Measurements from ENCODE around the gene DEDD.

The DEDD gene

GRCh38 chr1:161163793-161164192 lies 31.3 kb upstream of the DEDD start:
- DNase-seq (ENCODE audit: low read depth in 2 of 2) = no peak

DNA sequence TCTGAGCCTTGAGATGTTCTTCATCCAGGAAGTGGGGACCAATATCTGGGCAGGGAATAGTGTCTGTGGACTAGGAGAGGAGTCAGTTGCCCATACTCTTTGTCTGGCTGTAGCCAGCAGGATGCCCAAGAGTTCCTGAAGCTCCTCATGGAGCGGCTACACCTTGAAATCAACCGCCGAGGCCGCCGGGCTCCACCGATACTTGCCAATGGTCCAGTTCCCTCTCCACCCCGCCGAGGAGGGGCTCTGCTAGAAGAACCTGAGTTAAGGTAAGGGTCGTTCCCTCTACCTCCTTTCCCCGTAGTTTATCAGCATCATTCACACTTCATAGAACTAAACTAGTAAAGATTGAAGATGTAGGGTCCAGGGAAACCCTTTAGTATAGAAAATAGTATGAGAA lies 30.3 kb upstream of the DEDD start:
- DNase-seq (ENCODE audit: low read depth in 2 of 2) = no peak

DNA sequence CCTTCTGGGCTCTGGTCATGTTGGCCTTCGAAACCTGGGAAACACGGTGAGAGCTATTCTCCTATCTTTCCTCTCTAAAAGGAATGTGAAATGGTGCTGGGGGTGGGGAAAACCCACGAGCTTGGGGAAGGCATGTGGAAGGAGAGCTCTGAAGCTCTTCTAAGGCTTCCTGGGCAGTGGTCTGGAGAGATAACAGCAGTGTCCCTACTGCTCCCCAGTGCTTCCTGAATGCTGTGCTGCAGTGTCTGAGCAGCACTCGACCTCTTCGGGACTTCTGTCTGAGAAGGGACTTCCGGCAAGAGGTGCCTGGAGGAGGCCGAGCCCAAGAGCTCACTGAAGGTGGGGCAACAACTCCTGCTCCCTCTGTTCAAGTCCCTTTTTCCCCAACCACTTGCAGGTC lies 29.6 kb upstream of the DEDD start:
- DNase-seq (ENCODE audit: low read depth in 2 of 2) = no peak

DNA sequence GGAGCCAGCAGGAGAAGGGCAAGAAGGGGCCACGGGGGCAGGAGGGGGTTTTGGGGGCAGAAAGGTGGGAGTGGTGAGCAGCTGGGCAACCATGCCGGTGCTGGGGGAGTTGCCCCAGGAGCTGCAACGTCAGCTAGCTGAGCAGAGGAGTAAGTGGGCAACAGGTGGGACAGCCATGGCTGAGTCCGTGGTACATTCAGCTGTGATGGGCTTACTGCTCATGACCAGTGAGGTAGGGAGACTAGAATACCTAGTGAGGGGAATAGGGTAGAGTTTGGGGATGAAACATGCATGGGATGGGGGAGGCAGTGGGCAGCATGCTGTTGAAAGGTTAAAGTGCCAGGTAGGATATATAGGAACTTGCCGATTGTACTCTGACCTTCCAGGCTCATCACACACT lies 29.2 kb upstream of the DEDD start:
- no peak for DNase-seq (ENCODE audit: low read depth in 2 of 2)

DNA sequence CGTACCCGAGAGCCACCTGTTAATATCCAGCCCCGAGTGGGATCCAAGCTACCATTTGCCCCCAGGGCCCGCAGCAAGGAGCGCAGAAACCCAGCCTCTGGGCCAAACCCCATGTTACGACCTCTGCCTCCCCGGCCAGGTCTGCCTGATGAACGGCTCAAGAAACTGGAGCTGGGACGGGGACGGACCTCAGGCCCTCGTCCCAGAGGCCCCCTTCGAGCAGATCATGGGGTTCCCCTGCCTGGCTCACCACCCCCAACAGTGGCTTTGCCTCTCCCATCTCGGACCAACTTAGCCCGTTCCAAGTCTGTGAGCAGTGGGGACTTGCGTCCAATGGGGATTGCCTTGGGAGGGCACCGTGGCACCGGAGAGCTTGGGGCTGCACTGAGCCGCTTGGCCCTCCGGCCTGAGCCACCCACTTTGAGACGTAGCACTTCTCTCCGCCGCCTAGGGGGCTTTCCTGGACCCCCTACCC lies 28.2 kb upstream of the DEDD start:
- no peak for DNase-seq (ENCODE audit: low read depth in 2 of 2)

DNA sequence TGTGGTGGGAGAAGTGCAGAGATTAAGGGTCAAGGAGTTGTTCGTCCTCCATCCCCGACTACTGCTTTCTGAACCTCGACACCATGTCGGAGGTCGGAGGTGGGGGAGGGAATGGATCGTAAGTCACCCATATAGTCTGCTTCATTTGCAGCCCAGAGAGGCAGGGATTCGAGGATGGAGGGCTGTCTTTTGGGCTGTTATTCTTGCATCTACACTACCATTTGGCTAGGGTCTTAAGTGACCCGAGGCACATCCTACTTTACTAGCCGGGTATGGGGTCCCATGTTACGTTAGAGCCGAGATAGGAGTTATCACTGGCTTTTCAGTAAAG lies 27.4 kb upstream of the DEDD start:
- DNase-seq (ENCODE audit: low read depth in 2 of 2) = no peak

- peak; percentile 87 to 89 for DNase-seq (ENCODE audit: low read depth in 2 of 2)
Observed at GRCh38 chr1:161159087-161159912, 26.8 kb upstream of the DEDD start, which contains the start of gene USP21. Gene USP21, plus strand, starts transcription at chr1:161159500. Its CDS starts 1,141 bp downstream, at chr1:161160641.

- DNase-seq (ENCODE audit: low read depth in 2 of 2) = no peak
Observed at GRCh38 chr1:161158316-161159010, 26.0 kb upstream of the DEDD start.

DNA sequence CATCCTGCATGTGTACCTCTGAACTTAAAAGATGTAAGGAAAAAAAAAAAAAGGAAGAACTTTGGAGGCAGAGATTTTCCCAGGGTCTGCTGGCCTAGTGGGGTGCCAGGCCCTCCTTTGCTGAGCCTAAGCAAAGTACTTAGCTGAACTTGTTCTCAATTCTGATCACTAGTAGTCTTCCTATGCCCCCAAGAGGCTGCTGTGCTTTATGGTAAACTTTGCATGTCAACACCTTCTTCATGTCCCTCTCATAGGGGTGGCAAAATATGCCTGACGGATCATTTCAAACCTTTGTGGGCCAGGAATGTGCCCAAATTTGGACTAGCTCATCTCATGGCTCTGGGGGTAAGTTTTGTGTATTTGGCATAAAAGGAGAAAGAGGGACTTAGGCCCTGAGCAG lies 25.4 kb upstream of the DEDD start:
- DNase-seq (ENCODE audit: low read depth in 2 of 2) = no peak

DNA sequence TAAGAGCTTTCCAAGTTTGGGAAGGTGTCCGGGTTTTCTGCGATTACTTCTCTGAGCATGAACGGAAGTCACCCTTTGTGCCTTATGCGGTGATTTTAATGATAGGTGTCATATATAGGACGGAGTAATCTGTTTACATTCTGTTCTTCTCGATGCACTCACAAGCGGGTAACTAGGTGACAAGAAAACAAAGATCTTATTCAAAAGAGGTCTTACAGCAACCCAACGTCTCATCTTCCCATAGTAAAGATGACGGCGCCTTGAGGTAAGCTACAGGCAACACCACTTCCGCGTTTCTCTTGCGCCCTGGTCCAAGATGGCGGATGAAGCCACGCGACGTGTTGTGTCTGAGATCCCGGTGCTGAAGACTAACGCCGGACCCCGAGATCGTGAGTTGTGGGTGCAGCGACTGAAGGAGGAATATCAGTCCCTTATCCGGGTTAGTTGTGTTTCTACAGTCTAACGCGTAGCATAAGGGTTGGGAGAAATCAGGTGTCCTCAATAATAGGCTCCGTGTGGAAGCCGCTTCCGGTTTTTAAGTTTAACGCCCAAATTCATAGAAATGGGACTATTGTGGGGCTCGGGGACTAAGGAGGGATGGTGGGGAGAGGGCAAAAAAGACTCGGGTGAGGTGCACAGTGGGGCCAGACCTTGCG lies 21.3 kb upstream of the DEDD start, which contains the start of gene UFC1:
Gene UFC1, plus strand, starts transcription at position 297 of the 656 bp plus-strand sequence. Its CDS starts 20 bp downstream, at position 317.
- peak; percentile 61 to 68 for DNase-seq (ENCODE audit: low read depth in 2 of 2)

GRCh38 chr1:161153176-161153575 lies 20.7 kb upstream of the DEDD start:
- DNase-seq (ENCODE audit: low read depth in 2 of 2) = no peak

DNA sequence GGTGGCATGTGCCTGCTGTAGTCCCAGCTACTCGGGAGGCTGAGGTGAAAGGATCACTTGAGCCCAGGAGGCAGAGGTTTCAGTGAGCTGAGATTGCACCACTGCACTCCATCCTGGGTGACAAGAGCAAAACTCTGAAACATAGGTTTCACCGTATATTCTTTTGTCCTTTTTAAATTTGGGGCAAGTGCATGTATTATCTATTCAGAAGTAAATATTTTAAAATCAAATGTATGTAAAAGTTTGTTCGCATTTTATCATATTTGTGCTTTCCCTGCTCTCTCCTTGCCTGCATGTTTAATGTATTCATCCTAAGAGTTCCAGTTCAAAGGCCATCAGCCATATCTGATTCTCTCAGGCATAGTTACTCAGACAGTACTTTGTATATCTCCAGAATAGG lies 13.4 kb upstream of the DEDD start:
- DNase-seq (ENCODE audit: low read depth in 2 of 2) = no peak

DNA sequence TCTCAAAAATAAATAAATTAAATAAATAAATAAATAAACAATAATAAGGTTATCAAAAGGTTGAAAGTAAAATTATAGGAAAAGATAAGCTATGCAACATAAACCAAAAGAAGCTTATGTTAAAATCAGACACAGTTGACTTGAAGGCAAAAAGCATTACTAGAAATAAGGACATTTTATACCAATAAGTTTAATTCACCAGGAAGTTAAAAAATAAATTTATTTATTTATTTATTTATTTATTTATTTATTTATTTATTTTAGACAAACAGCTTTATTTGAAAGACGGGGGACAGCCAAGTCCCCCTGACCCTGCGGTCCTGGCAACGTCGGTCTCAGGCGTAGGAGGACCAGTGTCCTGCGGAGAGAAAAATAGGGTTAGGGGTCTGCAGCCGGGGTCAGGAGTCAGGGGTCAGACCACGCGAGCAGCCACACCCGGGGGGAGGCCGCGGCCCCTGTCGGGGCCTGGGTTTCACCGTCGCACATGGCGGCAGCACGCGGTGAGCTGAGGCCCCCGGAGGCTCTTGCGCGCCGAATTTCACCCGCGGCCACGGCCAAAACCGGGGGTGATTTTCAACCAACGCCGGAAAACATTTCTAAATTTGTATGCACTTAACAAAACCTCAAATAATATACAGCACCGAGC lies 8.4 kb upstream of the DEDD start:
- no peak for DNase-seq (ENCODE audit: low read depth in 2 of 2)

- no peak for DNase-seq (ENCODE audit: low read depth in 2 of 2)
Observed at GRCh38 chr1:161139766-161140165, 7.3 kb upstream of the DEDD start.

DNA sequence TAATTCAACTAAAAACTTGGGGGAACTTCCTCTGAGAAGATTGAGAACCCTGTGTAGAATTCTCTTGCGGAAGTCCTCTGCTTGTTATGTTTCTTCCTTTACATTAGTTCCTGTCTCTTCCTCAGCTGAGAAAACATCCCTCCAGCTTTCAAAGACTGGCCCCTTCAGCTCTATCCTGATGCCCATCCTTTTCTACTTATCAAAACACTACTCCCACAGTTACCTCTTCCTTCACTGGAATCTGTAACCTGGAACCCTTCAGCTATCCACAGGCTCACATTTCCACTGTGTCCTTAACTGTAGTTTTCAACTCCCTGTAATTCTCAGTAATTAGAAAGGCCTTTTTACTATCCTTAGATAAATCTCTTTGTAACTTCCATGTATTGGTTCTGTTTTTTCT lies 6.0 kb upstream of the DEDD start:
- DNase-seq (ENCODE audit: low read depth in 2 of 2) = no peak

DNA sequence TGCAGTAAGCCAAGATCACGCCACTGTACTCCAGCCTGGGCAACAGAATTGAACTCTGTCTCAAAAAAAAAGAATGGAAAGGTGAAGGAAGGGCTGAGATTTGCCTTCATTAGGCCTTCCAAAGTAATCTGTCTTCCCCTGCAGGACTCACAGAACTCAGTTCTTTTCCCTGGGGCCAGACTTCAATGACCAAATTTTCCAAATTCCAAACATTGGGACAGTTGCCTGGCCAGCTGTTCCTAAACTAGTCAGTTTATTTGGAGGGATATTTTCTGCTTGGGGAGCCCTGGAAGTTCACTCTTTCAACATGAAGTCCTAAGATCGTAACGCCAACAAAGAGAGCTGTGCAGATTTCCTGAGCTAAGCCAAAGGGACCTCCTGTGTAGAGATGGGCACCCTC lies 5.4 kb upstream of the DEDD start:
- DNase-seq (ENCODE audit: low read depth in 2 of 2) = no peak

- DNase-seq (ENCODE audit: low read depth in 2 of 2) = no peak
Observed at GRCh38 chr1:161133220-161133740, 813 bp upstream of the DEDD start.

GRCh38 chr1:161131523-161132409 lies 701 bp downstream of the DEDD start:
- no peak for DNase-seq (ENCODE audit: low read depth in 2 of 2)

GRCh38 chr1:161130266-161130665 lies 2.2 kb downstream of the DEDD start:
- no peak for DNase-seq (ENCODE audit: low read depth in 2 of 2)

DNA sequence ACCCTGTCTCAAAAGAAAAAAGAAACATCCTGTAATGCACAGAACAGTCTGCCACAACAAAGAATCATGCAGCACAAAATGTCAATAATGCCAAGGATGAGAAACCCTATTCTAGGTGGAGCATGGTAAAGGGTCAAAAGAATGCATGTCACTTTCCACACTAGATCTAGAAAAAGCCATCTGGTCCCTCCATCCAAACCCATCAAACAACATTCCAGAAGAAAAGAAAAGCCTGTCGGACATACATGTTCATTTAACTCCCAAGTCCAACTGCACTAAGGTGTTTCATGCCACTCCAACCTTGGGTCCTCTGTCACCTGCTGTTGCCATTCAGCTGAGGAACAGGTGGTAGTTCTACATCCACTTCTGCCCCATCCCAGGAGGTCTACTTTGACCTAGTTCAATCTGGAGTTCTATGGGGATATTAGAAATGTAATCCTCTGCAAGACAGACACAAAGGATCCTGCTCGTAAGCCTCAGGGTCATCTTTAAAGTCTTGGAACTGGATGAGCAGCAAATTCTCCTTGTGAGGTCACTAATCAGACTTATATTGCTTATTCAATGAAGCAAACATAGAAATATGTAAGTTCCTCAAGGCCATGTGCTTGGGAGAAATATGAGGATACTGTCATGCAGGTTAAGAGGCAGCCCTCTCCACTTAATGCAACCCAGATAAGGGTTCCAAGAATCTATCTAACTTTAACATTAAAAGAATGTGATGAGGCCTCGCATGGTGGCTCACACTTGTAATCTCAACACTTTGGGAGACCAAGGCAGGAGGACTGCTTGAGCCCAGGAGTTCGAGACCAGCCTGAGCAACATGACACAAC lies 3.7 kb downstream of the DEDD start:
- DNase-seq (ENCODE audit: low read depth in 2 of 2) = no peak
